Measurements from ENCODE around the gene USP3.
"Not testable (repeated sequence)": the region's sequence is repeated elsewhere in the genome, so short reads cannot be mapped to it uniquely, and the experiment has no call there.

Gene USP3

GRCh38 chr15:63617147-63617546 lies 112.8 kb downstream of the USP3 start:
- not testable (repeated sequence) for H3K4me3 Mint-ChIP-seq, ATAC-seq, H3K27ac Mint-ChIP-seq, H3K4me1 Mint-ChIP-seq, DNase-seq, H3K9me3 Mint-ChIP-seq, H3K27me3 Mint-ChIP-seq
- peaks cover 38% of the 10 kb centered on the region for H3K36me3 Mint-ChIP-seq (ENCODE audit: low read depth)

DNA sequence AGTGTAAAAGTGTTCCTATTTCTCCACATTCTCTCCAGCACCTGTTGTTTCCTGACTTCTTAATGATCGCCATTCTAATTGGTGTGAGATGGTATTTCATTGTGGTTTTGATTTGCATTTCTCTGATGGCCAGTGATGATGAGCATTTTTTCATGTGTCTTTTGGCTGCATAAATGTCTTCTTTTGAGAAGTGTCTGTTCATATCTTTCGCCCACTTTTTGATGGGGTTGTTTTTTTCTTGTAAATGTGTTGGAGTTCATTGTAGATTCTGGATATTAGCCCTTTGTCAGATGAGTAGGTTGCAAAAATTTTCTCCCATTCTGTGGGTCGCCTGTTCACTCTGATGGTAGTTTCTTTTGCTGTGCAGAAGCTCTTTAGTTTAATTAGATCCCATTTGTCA lies 113.2 kb downstream of the USP3 start:
- not testable (repeated sequence) for H3K9me3 Mint-ChIP-seq

GRCh38 chr15:63620760-63621159 lies 116.4 kb downstream of the USP3 start:
- not testable (repeated sequence) for DNase-seq, H3K4me1 Mint-ChIP-seq, ATAC-seq, H3K27me3 Mint-ChIP-seq, H3K27ac Mint-ChIP-seq, H3K4me3 Mint-ChIP-seq, H3K9me3 Mint-ChIP-seq
- H3K36me3 Mint-ChIP-seq (ENCODE audit: low read depth): peaks cover 45% of the 10 kb centered on the region

More for the DNA sequence above, 113.2 kb downstream of the USP3 start:
- H3K27me3 Mint-ChIP-seq, H3K4me3 Mint-ChIP-seq, H3K4me1 Mint-ChIP-seq, ATAC-seq, H3K27ac Mint-ChIP-seq, DNase-seq: not testable (repeated sequence)
- H3K36me3 Mint-ChIP-seq (ENCODE audit: low read depth): peaks cover 37% of the 10 kb centered on the region

- H3K27ac Mint-ChIP-seq: no peak overlapping the region
- no peak overlapping the region for H3K4me3 Mint-ChIP-seq
- H3K9me3 Mint-ChIP-seq: no peaks in the 10 kb centered on the region
- no peaks in the 10 kb centered on the region for H3K27me3 Mint-ChIP-seq
- no peak for ATAC-seq
- DNase-seq: no peak
- peaks cover 40% of the 10 kb centered on the region for H3K36me3 Mint-ChIP-seq (ENCODE audit: low read depth)
- peaks cover 6% of the 10 kb centered on the region for H3K4me1 Mint-ChIP-seq
Measured at GRCh38 chr15:63623232-63623969, 119.0 kb downstream of the USP3 start.

- no peaks in the 10 kb centered on the region for H3K27me3 Mint-ChIP-seq
- peaks cover 40% of the 10 kb centered on the region for H3K36me3 Mint-ChIP-seq (ENCODE audit: low read depth)
- H3K9me3 Mint-ChIP-seq: no peaks in the 10 kb centered on the region
- H3K4me3 Mint-ChIP-seq: no peak overlapping the region
- DNase-seq (no peak), ATAC-seq (no peak)
- no peak overlapping the region for H3K27ac Mint-ChIP-seq
- H3K4me1 Mint-ChIP-seq: peaks cover 6% of the 10 kb centered on the region
Measured at GRCh38 chr15:63626955-63627354, 122.6 kb downstream of the USP3 start.

GRCh38 chr15:63628123-63628822 lies 123.9 kb downstream of the USP3 start:
- H3K4me3 Mint-ChIP-seq: no peak overlapping the region
- H3K4me1 Mint-ChIP-seq: peaks cover 2% of the 10 kb centered on the region
- no peaks in the 10 kb centered on the region for H3K27me3 Mint-ChIP-seq
- H3K27ac Mint-ChIP-seq: no peak overlapping the region
- DNase-seq (no peak), ATAC-seq (no peak)
- H3K36me3 Mint-ChIP-seq (ENCODE audit: low read depth): peaks cover 42% of the 10 kb centered on the region
- H3K9me3 Mint-ChIP-seq: no peaks in the 10 kb centered on the region

- Mint-ChIP-seq H3K27me3 (no peaks in the 10 kb centered on the region), H3K9me3 (no peaks in the 10 kb centered on the region), H3K4me3 (no peak overlapping the region), H3K4me1 (peaks cover 2% of the 10 kb centered on the region), H3K27ac (no peak overlapping the region), H3K36me3 (ENCODE audit: low read depth) (peaks cover 41% of the 10 kb centered on the region)
- ATAC-seq (no peak), DNase-seq (no peak)
Measured at GRCh38 chr15:63630036-63630751, 125.8 kb downstream of the USP3 start.

- DNase-seq (no peak), ATAC-seq (no peak)
- no peaks in the 10 kb centered on the region for H3K27me3 Mint-ChIP-seq
- H3K4me3 Mint-ChIP-seq: no peak overlapping the region
- no peaks in the 10 kb centered on the region for H3K9me3 Mint-ChIP-seq
- peaks cover 36% of the 10 kb centered on the region for H3K36me3 Mint-ChIP-seq (ENCODE audit: low read depth)
- H3K27ac Mint-ChIP-seq: no peak overlapping the region
- peaks cover 5% of the 10 kb centered on the region for H3K4me1 Mint-ChIP-seq
Measured at GRCh38 chr15:63633312-63633711, 128.9 kb downstream of the USP3 start.

DNA sequence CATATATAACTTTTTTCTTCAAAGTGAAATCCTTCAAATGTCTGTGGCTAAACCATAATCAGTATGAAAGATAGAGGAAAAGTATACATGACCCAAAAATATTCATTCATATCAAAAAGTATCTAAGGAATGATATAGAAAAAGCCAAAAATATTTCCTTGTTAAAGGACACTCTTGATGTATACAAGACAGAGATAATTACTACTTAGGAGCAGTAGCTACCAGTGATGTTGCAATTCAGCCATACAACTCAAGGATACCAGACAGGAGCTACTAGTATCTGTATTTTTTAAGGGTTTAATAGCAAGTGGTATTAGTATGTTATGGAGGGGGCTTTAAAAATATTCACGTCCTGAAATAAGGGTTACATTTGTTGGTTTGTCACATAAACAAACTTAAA lies 129.8 kb downstream of the USP3 start:
- Mint-ChIP-seq H3K27ac (no peak overlapping the region), H3K36me3 (ENCODE audit: low read depth) (peaks cover 37% of the 10 kb centered on the region), H3K4me3 (no peak overlapping the region), H3K27me3 (no peaks in the 10 kb centered on the region), H3K9me3 (no peaks in the 10 kb centered on the region), H3K4me1 (peaks cover 13% of the 10 kb centered on the region)
- ATAC-seq (no peak), DNase-seq (no peak)

- peak; percentile 33 for ATAC-seq
- no peak overlapping the region for H3K27ac Mint-ChIP-seq
Measured at GRCh38 chr15:63636518-63637061, 132.2 kb downstream of the USP3 start.

DNA sequence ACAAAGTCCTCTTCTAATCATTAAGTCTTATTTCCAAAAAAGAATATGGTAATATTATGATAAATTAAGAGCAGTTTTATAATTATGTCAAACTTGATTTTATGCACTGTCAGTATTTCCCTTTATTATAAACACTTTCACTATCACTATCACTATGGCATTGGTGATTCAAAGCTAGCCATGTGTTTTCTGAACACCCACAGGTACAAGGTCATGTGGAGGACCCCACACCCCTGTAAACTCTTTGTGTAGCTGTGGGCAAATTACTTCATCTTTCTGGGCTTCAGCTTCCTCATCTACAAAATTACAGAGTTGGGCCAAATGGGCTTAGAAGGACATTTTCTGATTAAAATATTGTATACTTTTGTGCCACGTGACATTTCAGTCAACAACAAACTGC lies 134.4 kb downstream of the USP3 start:
- Mint-ChIP-seq H3K4me1 (peaks cover 15% of the 10 kb centered on the region), H3K27me3 (no peaks in the 10 kb centered on the region), H3K36me3 (ENCODE audit: low read depth) (peaks cover 26% of the 10 kb centered on the region), H3K4me3 (no peak overlapping the region), H3K27ac (peak overlapping the region; percentile 52), H3K9me3 (no peaks in the 10 kb centered on the region)
- DNase-seq: no peak
- ATAC-seq: peak; percentile 71

More at GRCh38 chr15:63636518-63637061, 132.2 kb downstream of the USP3 start:
- Mint-ChIP-seq H3K27me3 (no peaks in the 10 kb centered on the region), H3K9me3 (no peaks in the 10 kb centered on the region), H3K4me3 (no peak overlapping the region), H3K4me1 (peaks cover 15% of the 10 kb centered on the region), H3K36me3 (ENCODE audit: low read depth) (peaks cover 32% of the 10 kb centered on the region)
- no peak for DNase-seq

DNA sequence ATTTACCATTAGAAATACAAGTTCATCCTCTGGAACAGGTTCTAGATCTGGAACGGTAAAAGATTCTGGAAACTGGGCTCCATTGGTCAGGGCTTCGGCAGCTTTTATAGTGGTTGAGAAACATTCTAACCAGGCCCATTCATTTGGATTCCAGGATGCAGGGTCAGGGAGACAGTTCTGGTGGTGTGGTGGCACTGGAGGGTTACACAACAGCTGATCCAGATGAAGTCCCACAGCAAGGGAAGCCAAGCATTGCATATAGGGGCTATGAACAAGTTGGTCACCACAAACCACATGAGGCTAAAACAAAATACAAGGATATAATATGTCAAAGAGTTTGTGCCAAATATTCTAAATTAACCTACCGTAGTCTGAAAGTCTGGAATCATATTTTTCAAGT lies 135.8 kb downstream of the USP3 start:
- peaks cover 27% of the 10 kb centered on the region for H3K36me3 Mint-ChIP-seq (ENCODE audit: low read depth)
- H3K4me3 Mint-ChIP-seq: no peak overlapping the region
- no peaks in the 10 kb centered on the region for H3K9me3 Mint-ChIP-seq
- peaks cover 15% of the 10 kb centered on the region for H3K4me1 Mint-ChIP-seq
- DNase-seq (no peak), ATAC-seq (no peak)
- H3K27ac Mint-ChIP-seq: no peak overlapping the region
- H3K27me3 Mint-ChIP-seq: no peaks in the 10 kb centered on the region

Data from activated naive CD8-positive, alpha-beta T cell treated with anti-CD3 and anti-CD28 coated beads, Interleukin-2, amount 50 U/mL, for 24 hours (primary cell).